Karpas-422 (cell line): ENCODE measurements around the gene PROS1. TPM values are rescaled to one million over a fixed set of nuclear protein-coding genes. Genes with fewer than 3 reads are reported as not detected.

Experiments
- DNase-seq: peaks from one replicate; pipeline ENCODE4 v3.0.0-alpha.2; 2015
- H2AFZ ChIP-seq: fragments of 200-600 bp; sonication (generic); 2 replicates; pipeline ENCODE4 v1.6.1; 2014; ENCODE audit warnings: antibody characterized with exemption, low read length, mixed read lengths
- H3K27ac ChIP-seq: fragments of 200-600 bp; sonication (generic); 2 replicates; pipeline ENCODE4 v1.5.1; 2014; ENCODE audit warnings: mild to moderate bottlenecking, low read length, moderate library complexity
- H3K27me3 ChIP-seq: fragments of 200-600 bp; sonication (generic); 2 replicates; pipeline ENCODE4 v1.6.1; 2014; ENCODE audit warnings: low read length, mixed read lengths
- H3K36me3 ChIP-seq: fragments of 200-600 bp; sonication (generic); 2 replicates; pipeline ENCODE4 v1.6.1; 2014; ENCODE audit warnings: low read length, mixed read lengths; ENCODE audit not compliant: insufficient read depth
- H3K4me1 ChIP-seq: fragments of 200-600 bp; sonication (generic); 2 replicates; pipeline ENCODE4 v1.6.1; 2014; ENCODE audit warnings: mild to moderate bottlenecking, low read length, mixed read lengths
- H3K4me2 ChIP-seq: fragments of 200-600 bp; sonication (generic); 2 replicates; pipeline ENCODE4 v1.6.1; 2014; ENCODE audit warnings: low read length, low read depth, mild to moderate bottlenecking; ENCODE audit not compliant: poor library complexity, severe bottlenecking
- H3K4me3 ChIP-seq: fragments of 200-600 bp; sonication (generic); 2 replicates; pipeline ENCODE4 v1.5.1; 2014; ENCODE audit warnings: mild to moderate bottlenecking, antibody characterized with exemption, low read length, mixed read lengths
- H3K79me2 ChIP-seq: fragments of 200-600 bp; sonication (generic); 2 replicates; pipeline ENCODE4 v1.6.1; 2014; ENCODE audit warnings: mild to moderate bottlenecking, low read length, mixed read lengths
- H3K9ac ChIP-seq: fragments of 200-600 bp; sonication (generic); 2 replicates; pipeline ENCODE4 v1.6.0; 2014; ENCODE audit warnings: low read length
- H3K9me2 ChIP-seq: fragments of 200-600 bp; sonication (generic), shearing (Covaris generic); replicated peaks from 2 replicates; pipeline ENCODE4 v1.6.0; 2014; ENCODE audit warnings: mild to moderate bottlenecking, low read length, moderate library complexity; ENCODE audit not compliant: insufficient read depth
- H3K9me3 ChIP-seq: fragments of 300-700, 200-600 bp; sonication (generic); 2 replicates; pipeline ENCODE4 v1.6.1; 2014; ENCODE audit warnings: low read length, mixed read lengths
- H4K20me1 ChIP-seq: fragments of 200-600 bp; sonication (generic); 2 replicates; pipeline ENCODE4 v1.6.1; 2014; ENCODE audit warnings: mild to moderate bottlenecking, antibody characterized with exemption, low read length, low read depth; ENCODE audit not compliant: insufficient read depth
- total RNA-seq: library from RNA; depleted of rRNA; stranded (reverse); fragments of >200 nt; shearing (Covaris generic); gene quantifications from 2 replicates; pipeline ENCODE4 v1.2.3, GENCODE V29; 2014; ENCODE audit warnings: low replicate concordance

Gene PROS1
- total RNA-seq, 1 experiment from 2014 or later, result 2.0 TPM

DNA sequence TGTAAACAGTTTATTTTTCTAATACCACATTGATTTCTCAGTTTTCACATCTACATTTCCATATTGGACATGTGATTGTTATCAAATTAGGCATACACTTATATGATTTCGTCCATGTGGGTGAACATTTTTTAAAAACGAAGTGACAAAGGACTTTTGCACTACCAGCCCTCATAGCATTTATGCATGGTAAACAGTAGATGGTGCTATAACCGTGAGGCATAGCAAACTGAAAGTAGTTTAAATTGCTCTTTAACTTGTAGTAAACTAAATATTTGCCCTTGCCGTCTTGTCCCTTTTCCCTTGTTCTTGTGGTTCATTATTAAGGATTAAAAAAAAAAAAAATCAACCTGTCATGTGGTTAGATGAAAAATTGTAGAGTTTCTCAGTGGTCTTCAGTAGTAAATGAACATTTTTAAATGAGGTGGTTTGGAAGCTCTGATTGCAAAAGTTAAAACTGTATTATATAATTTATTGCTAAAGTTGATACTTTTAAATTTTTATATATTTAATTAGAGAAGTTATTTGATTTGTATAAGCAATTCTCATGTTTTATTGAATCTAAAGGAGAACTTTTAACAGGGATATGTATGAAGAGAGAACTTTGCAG, 30.7 kb upstream of the PROS1 start:
- Histone ChIP-seq H3K36me3 (peaks cover 14% of the 10 kb centered on the region), H3K27ac (no peak overlapping the region), H3K9me2 (no peaks in the 10 kb centered on the region), H3K27me3 (no peaks in the 10 kb centered on the region), H3K79me2 (peaks cover 52% of the 10 kb centered on the region), H2AFZ (0 out of 2 replicates have a peak overlapping the region, but pooled peaks have one; percentile 47), H3K4me2 (peak overlapping the region; percentile 65), H4K20me1 (no peaks in the 10 kb centered on the region), H3K9me3 (no peaks in the 10 kb centered on the region), H3K9ac (peak overlapping the region; percentile 23), H3K4me3 (no peak overlapping the region), H3K4me1 (peaks cover 40% of the 10 kb centered on the region)
- peak; percentile 84 for DNase-seq

DNA sequence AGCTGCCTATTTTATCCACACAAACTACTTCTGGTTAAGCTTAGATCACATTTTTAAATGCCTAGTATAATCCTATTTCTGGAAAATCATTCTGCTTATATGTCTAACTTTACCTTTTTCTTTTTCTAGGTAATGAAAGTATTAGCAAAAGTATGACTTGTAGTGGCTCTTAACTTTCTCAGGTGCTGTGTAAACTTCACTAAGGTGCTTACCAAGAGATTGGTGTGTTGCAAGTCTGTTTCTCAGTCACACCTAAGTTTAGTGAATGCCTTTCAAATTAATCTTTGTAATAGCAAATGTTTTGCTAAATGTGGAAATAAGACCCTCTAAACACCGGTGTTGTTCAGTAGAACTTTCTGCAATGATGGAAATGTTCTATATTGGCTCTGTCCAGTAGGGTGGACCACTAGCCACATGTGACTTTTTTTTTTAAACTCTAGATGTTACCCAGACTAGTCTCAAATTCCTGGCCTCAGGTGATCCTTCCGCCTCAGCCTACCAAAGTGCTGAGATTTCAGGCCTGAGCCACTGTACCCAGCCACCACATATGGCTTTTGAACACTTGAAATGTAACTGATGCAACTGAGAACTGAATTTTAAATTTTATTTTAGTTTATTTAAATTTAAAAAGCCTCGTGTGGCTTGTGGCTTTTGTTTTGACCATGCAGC, 28.3 kb upstream of the PROS1 start:
- Histone ChIP-seq H3K27me3 (no peaks in the 10 kb centered on the region), H3K9me3 (no peaks in the 10 kb centered on the region), H3K4me2 (peak overlapping the region; percentile 38), H3K4me3 (no peak overlapping the region), H3K36me3 (peaks cover 7% of the 10 kb centered on the region), H4K20me1 (no peaks in the 10 kb centered on the region), H3K27ac (peak overlapping the region; percentile 59), H3K4me1 (peaks cover 35% of the 10 kb centered on the region), H3K79me2 (peaks cover 46% of the 10 kb centered on the region), H2AFZ (no peak overlapping the region), H3K9me2 (no peaks in the 10 kb centered on the region), H3K9ac (no peak overlapping the region)
- DNase-seq, result no peak

DNA sequence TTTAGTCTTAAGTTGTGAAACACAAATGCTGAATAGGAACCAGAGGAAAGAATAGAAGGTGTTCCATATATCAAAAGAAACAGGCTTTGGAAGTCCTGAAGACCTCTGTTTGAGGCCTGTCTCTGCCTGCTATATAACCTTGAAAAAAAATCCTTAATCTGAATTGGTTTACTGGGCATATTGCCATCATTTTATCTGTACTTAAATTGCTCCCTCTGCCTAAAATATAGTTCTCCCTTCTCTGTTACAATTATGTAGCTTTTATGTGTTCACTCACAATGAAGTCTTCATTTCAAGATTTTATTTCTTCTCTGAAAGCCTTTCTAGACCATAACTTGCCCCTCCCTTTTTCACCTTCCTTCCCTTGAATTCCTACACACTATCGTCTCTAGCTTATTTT, 27.5 kb upstream of the PROS1 start:
- peak overlapping the region; percentile 38 for H3K4me2 ChIP-seq

DNA sequence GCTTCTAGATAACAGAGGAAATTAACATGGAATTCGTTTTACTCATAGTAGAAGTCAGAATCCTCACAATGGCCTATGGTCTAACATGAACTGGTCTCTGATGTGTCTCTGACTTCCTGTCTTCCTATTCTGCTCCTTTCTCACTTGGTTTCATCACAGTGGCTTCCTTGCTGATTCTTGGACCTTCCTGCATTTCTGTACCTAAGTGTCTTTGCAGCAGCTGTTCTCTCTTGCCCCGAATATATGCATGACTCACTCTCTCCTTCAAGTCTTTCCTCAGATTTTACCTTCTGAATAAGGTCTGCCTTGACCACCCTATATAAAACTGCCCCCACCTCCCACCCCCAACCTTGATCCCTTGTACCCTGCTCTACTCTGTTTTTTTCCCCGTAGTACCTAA, 20.4 kb upstream of the PROS1 start:
- H3K4me2 ChIP-seq, result no peak overlapping the region
- no peak overlapping the region for H3K9ac ChIP-seq
- no peaks in the 10 kb centered on the region for H3K9me2 ChIP-seq
- H3K27ac ChIP-seq, result no peak overlapping the region
- H2AFZ ChIP-seq, result no peak overlapping the region
- no peaks in the 10 kb centered on the region for H3K36me3 ChIP-seq
- no peak for DNase-seq
- H3K9me3 ChIP-seq, result no peaks in the 10 kb centered on the region
- no peaks in the 10 kb centered on the region for H3K27me3 ChIP-seq
- H3K4me3 ChIP-seq, result no peak overlapping the region
- peaks cover 63% of the 10 kb centered on the region for H3K79me2 ChIP-seq
- H4K20me1 ChIP-seq, result no peaks in the 10 kb centered on the region
- H3K4me1 ChIP-seq, result no peaks in the 10 kb centered on the region

More for the DNA sequence above, 27.5 kb upstream of the PROS1 start:
- H3K9me3 ChIP-seq, result no peaks in the 10 kb centered on the region
- H3K4me3 ChIP-seq, result no peak overlapping the region
- DNase-seq, result no peak
- no peaks in the 10 kb centered on the region for H3K9me2 ChIP-seq
- H2AFZ ChIP-seq, result no peak overlapping the region
- H3K9ac ChIP-seq, result no peak overlapping the region
- H3K4me1 ChIP-seq, result peaks cover 35% of the 10 kb centered on the region
- H3K27me3 ChIP-seq, result no peaks in the 10 kb centered on the region
- H3K27ac ChIP-seq, result peak overlapping the region; percentile 59; the same call in 1 of the 2 replicates
- H3K79me2 ChIP-seq, result peaks cover 38% of the 10 kb centered on the region
- no peaks in the 10 kb centered on the region for H4K20me1 ChIP-seq
- H3K36me3 ChIP-seq, result no peaks in the 10 kb centered on the region

DNA sequence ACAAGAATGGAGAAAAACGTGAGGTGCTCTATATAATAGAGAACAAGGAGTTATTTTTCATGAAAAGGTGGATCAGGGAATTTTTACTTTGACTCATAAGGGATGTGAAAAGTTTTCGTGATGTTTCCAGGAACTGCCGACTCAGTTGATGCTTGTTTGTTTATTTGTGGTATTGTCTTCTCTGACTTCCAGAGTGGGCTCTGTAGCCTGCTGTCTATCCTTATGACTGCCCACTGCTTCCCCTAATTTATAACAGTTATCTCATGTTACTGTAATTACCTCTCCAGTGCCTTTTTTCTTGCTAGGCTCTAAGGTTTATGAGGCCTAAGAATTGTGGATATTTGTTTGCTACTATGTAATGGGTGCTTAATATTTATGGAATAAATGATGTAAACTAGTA, 18.5 kb upstream of the PROS1 start:
- Histone ChIP-seq H3K27me3 (no peaks in the 10 kb centered on the region), H3K4me2 (no peak overlapping the region), H3K27ac (no peak overlapping the region), H3K9me3 (no peaks in the 10 kb centered on the region), H3K9ac (no peak overlapping the region), H3K4me1 (no peaks in the 10 kb centered on the region), H4K20me1 (no peaks in the 10 kb centered on the region), H3K9me2 (no peaks in the 10 kb centered on the region), H3K36me3 (no peaks in the 10 kb centered on the region), H3K79me2 (peaks cover 81% of the 10 kb centered on the region), H3K4me3 (no peak overlapping the region), H2AFZ (no peak overlapping the region)
- DNase-seq, result no peak

- Histone ChIP-seq H2AFZ (no peak overlapping the region), H3K27ac (no peak overlapping the region), H3K79me2 (peaks cover 87% of the 10 kb centered on the region), H3K36me3 (no peaks in the 10 kb centered on the region), H3K9me3 (no peaks in the 10 kb centered on the region), H3K9me2 (no peaks in the 10 kb centered on the region), H4K20me1 (no peaks in the 10 kb centered on the region), H3K4me1 (no peaks in the 10 kb centered on the region), H3K27me3 (no peaks in the 10 kb centered on the region), H3K4me3 (no peak overlapping the region), H3K9ac (no peak overlapping the region), H3K4me2 (no peak overlapping the region)
- no peak for DNase-seq
These were observed 17.9 kb upstream of the PROS1 start for GRCh38 chr3:93991631-93992030.

- no peaks in the 10 kb centered on the region for H3K36me3 ChIP-seq
- no peaks in the 10 kb centered on the region for H4K20me1 ChIP-seq
- no peak overlapping the region for H3K9ac ChIP-seq
- peaks cover 3% of the 10 kb centered on the region; the same call in 1 of the 2 replicates for H3K4me1 ChIP-seq
- peaks cover 95% of the 10 kb centered on the region for H3K79me2 ChIP-seq
- no peak for DNase-seq
- no peak overlapping the region for H3K27ac ChIP-seq
- no peaks in the 10 kb centered on the region for H3K9me2 ChIP-seq
- H3K4me3 ChIP-seq, result no peak overlapping the region
- H2AFZ ChIP-seq, result no peak overlapping the region
- no peaks in the 10 kb centered on the region for H3K9me3 ChIP-seq
- H3K27me3 ChIP-seq, result no peaks in the 10 kb centered on the region
- no peak overlapping the region for H3K4me2 ChIP-seq
These were observed 15.5 kb upstream of the PROS1 start for GRCh38 chr3:93989241-93989640.

GRCh38 chr3:93988764-93989163, 15.1 kb upstream of the PROS1 start:
- H3K36me3 ChIP-seq, result no peaks in the 10 kb centered on the region
- no peaks in the 10 kb centered on the region for H3K9me2 ChIP-seq
- H2AFZ ChIP-seq, result no peak overlapping the region
- H3K4me3 ChIP-seq, result no peak overlapping the region
- H3K79me2 ChIP-seq, result peaks cover 93% of the 10 kb centered on the region
- no peak overlapping the region for H3K9ac ChIP-seq
- H3K27me3 ChIP-seq, result no peaks in the 10 kb centered on the region
- H3K9me3 ChIP-seq, result no peaks in the 10 kb centered on the region
- H3K4me1 ChIP-seq, result peaks cover 3% of the 10 kb centered on the region; the same call in 1 of the 2 replicates
- H3K4me2 ChIP-seq, result no peak overlapping the region
- DNase-seq, result no peak
- H4K20me1 ChIP-seq, result no peaks in the 10 kb centered on the region
- no peak overlapping the region for H3K27ac ChIP-seq
